ENCODE data around the gene ROPN1.
"Not testable (repeated sequence)": the region's sequence is repeated elsewhere in the genome, so short reads cannot be mapped to it uniquely, and the experiment has no call there.

The ROPN1 gene

GRCh38 chr3:123997543-123997942 lies 5.6 kb upstream of the ROPN1 start:
- no peak for DNase-seq

GRCh38 chr3:123993818-123994217 lies 1.9 kb upstream of the ROPN1 start:
- DNase-seq, result no peak

GRCh38 chr3:123986427-123986826 lies 5.5 kb downstream of the ROPN1 start:
- DNase-seq, result no peak

- no peak for DNase-seq
These were observed 7.0 kb downstream of the ROPN1 start for GRCh38 chr3:123984957-123985356.

- no peak for DNase-seq
These were observed 7.6 kb downstream of the ROPN1 start for GRCh38 chr3:123984350-123984749.

GRCh38 chr3:123981317-123981716 lies 10.6 kb downstream of the ROPN1 start:
- not testable (repeated sequence) for DNase-seq

GRCh38 chr3:123980539-123980938 lies 11.4 kb downstream of the ROPN1 start:
- DNase-seq, result no peak

GRCh38 chr3:123979525-123980501 lies 12.1 kb downstream of the ROPN1 start:
- DNase-seq, result peak in 48 of 56 donors; percentile 5 to 73 (median 40)

GRCh38 chr3:123976904-123977303 lies 15.0 kb downstream of the ROPN1 start:
- DNase-seq, result not testable (repeated sequence)

GRCh38 chr3:123976181-123976898 lies 15.6 kb downstream of the ROPN1 start:
- not testable (repeated sequence) for DNase-seq

GRCh38 chr3:123975030-123975429 lies 16.9 kb downstream of the ROPN1 start:
- not testable (repeated sequence) for DNase-seq

- no peak for DNase-seq
These were observed 20.5 kb downstream of the ROPN1 start for GRCh38 chr3:123971406-123971805.

GRCh38 chr3:123967260-123967659 lies 24.7 kb downstream of the ROPN1 start:
- not testable (repeated sequence) for DNase-seq

GRCh38 chr3:123966799-123967198 lies 25.1 kb downstream of the ROPN1 start:
- not testable (repeated sequence) for DNase-seq

- DNase-seq, result not testable (repeated sequence)
These were observed 27.1 kb downstream of the ROPN1 start for GRCh38 chr3:123964793-123965192.

- DNase-seq, result no peak
These were observed 30.4 kb downstream of the ROPN1 start for GRCh38 chr3:123961508-123961856.

GRCh38 chr3:123960781-123961507 lies 31.0 kb downstream of the ROPN1 start, which contains the start of gene CCDC14:
CCDC14 (minus strand) TSS chr3:123961229; CDS start chr3:123961173, 56 bp downstream.
- DNase-seq, result peak in 54 of 56 donors; percentile 24 to 90 (median 76)

GRCh38 chr3:123953735-123954134 lies 38.2 kb downstream of the ROPN1 start:
- no peak for DNase-seq

- DNase-seq, result no peak
These were observed 38.9 kb downstream of the ROPN1 start for GRCh38 chr3:123952844-123953520.

- no peak for DNase-seq
These were observed 40.1 kb downstream of the ROPN1 start for GRCh38 chr3:123951522-123952447.

All from amygdala (tissue), 56 donors.